HL-60 (cell line): ENCODE data around the gene MED13L.

Experiments used
- GABPA ChIP-seq: IDR thresholded peaks from 2 replicates; pipeline ENCODE4 v1.6.1; 2012; ENCODE audit warnings: low read depth
- POLR2AphosphoS5 ChIP-seq: IDR thresholded peaks from 2 replicates; pipeline ENCODE4 v1.6.1; 2012; ENCODE audit warnings: low read depth
- TF ChIP-seq, protein P1 (sequence below): IDR thresholded peaks from one replicate; pipeline ENCODE4 v1.5.1; 2011; ENCODE audit warnings: low read length, control low read depth, inconsistent platforms; ENCODE audit not compliant: insufficient read depth
- TF ChIP-seq, protein P2 (sequence below): IDR thresholded peaks from 2 replicates; pipeline ENCODE4 v1.6.1; 2012; ENCODE audit warnings: low read depth; ENCODE audit not compliant: insufficient replicate concordance

DNA sequence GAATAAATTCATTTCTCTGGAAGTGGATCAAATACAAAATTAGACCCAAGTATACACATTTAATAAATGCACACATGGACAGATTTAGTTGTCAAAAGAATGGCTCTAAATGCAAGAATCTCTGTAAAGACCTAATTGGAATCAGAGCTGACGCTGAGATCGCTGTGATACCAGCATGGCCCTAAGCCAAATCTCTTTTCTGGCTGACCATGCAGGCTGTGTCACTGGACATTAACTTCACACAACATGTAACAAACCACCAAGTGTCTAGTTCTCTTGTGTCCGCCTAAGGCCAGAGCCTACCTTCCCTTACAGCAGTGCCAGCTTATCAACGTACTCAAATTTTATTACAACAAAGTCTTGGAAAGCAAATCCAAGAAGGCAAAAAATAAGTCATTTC lies 127.5 kb downstream of the MED13L start:
- TF ChIP-seq, protein P1, sequence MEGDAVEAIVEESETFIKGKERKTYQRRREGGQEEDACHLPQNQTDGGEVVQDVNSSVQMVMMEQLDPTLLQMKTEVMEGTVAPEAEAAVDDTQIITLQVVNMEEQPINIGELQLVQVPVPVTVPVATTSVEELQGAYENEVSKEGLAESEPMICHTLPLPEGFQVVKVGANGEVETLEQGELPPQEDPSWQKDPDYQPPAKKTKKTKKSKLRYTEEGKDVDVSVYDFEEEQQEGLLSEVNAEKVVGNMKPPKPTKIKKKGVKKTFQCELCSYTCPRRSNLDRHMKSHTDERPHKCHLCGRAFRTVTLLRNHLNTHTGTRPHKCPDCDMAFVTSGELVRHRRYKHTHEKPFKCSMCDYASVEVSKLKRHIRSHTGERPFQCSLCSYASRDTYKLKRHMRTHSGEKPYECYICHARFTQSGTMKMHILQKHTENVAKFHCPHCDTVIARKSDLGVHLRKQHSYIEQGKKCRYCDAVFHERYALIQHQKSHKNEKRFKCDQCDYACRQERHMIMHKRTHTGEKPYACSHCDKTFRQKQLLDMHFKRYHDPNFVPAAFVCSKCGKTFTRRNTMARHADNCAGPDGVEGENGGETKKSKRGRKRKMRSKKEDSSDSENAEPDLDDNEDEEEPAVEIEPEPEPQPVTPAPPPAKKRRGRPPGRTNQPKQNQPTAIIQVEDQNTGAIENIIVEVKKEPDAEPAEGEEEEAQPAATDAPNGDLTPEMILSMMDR = no peak
- no peak for TF ChIP-seq GABPA
- TF ChIP-seq POLR2AphosphoS5 = no peak
- TF ChIP-seq, protein P2, sequence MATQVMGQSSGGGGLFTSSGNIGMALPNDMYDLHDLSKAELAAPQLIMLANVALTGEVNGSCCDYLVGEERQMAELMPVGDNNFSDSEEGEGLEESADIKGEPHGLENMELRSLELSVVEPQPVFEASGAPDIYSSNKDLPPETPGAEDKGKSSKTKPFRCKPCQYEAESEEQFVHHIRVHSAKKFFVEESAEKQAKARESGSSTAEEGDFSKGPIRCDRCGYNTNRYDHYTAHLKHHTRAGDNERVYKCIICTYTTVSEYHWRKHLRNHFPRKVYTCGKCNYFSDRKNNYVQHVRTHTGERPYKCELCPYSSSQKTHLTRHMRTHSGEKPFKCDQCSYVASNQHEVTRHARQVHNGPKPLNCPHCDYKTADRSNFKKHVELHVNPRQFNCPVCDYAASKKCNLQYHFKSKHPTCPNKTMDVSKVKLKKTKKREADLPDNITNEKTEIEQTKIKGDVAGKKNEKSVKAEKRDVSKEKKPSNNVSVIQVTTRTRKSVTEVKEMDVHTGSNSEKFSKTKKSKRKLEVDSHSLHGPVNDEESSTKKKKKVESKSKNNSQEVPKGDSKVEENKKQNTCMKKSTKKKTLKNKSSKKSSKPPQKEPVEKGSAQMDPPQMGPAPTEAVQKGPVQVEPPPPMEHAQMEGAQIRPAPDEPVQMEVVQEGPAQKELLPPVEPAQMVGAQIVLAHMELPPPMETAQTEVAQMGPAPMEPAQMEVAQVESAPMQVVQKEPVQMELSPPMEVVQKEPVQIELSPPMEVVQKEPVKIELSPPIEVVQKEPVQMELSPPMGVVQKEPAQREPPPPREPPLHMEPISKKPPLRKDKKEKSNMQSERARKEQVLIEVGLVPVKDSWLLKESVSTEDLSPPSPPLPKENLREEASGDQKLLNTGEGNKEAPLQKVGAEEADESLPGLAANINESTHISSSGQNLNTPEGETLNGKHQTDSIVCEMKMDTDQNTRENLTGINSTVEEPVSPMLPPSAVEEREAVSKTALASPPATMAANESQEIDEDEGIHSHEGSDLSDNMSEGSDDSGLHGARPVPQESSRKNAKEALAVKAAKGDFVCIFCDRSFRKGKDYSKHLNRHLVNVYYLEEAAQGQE = no peak
